HL-60 (cell line): ENCODE data around the gene SETMAR.

ENCODE experiments used
- DNase-seq, 2 experiments: peaks; one replicate each; pipeline ENCODE4 v3.0.0-alpha.2; 2010 to 2020; ENCODE audit warnings: low read depth in 1 of 2, low spot score in 1 of 2
- H3K27ac ChIP-seq: fragments of 250-450 bp; sonication (Bioruptor Pico); replicated peaks from 2 replicates; pipeline ENCODE4 v1.5.1; 2020; ENCODE audit warnings: mild to moderate bottlenecking, moderate library complexity
- H3K27me3 ChIP-seq: fragments of 250-450 bp; sonication (Bioruptor Pico); 2 replicates; pipeline ENCODE4 v1.5.1; 2021; ENCODE audit warnings: mild to moderate bottlenecking, moderate library complexity; ENCODE audit not compliant: insufficient read depth, poor library complexity, severe bottlenecking
- H3K4me3 ChIP-seq: replicated peaks from 2 replicates; pipeline ENCODE4 v1.5.1; 2011; ENCODE audit warnings: mild to moderate bottlenecking, control low read depth, low read length; ENCODE audit not compliant: insufficient read depth
- CTCF ChIP-seq: IDR thresholded peaks from one replicate; pipeline ENCODE4 v1.5.1; 2011; ENCODE audit warnings: low read length, control low read depth, inconsistent platforms; ENCODE audit not compliant: insufficient read depth
- GABPA ChIP-seq: IDR thresholded peaks from 2 replicates; pipeline ENCODE4 v1.6.1; 2012; ENCODE audit warnings: low read depth
- POLR2AphosphoS5 ChIP-seq: IDR thresholded peaks from 2 replicates; pipeline ENCODE4 v1.6.1; 2012; ENCODE audit warnings: low read depth
- REST ChIP-seq: IDR thresholded peaks from 2 replicates; pipeline ENCODE4 v1.6.1; 2012; ENCODE audit warnings: low read depth; ENCODE audit not compliant: insufficient replicate concordance
- SPI1 ChIP-seq: IDR thresholded peaks from 2 replicates; pipeline ENCODE4 v1.6.1; 2012; ENCODE audit warnings: low read depth, mild to moderate bottlenecking, borderline replicate concordance

The SETMAR gene

GRCh38 chr3:4356220-4356540, 53.0 kb downstream of the SETMAR start:
- no peak for DNase-seq
- no peak overlapping the region for H3K27ac ChIP-seq
- TF ChIP-seq POLR2AphosphoS5 = no peak
- TF ChIP-seq CTCF = no peak
- no peak for TF ChIP-seq SPI1
- TF ChIP-seq REST = no peak
- TF ChIP-seq GABPA = no peak

GRCh38 chr3:4356546-4357410, 53.6 kb downstream of the SETMAR start:
- no peaks in the 10 kb centered on the region for H3K27me3 ChIP-seq
- TF ChIP-seq SPI1 (no peak), POLR2AphosphoS5 (no peak), GABPA (no peak), CTCF (no peak), REST (no peak)
- no peak overlapping the region for H3K4me3 ChIP-seq
- no peak for DNase-seq
- no peak overlapping the region for H3K27ac ChIP-seq

More at GRCh38 chr3:4356220-4356540, 53.0 kb downstream of the SETMAR start:
- H3K4me3 ChIP-seq = no peak overlapping the region
- no peaks in the 10 kb centered on the region for H3K27me3 ChIP-seq

- H3K4me3 ChIP-seq = no peak overlapping the region
Measured at GRCh38 chr3:4358273-4358672, 55.1 kb downstream of the SETMAR start.

More at GRCh38 chr3:4358273-4358672, 55.1 kb downstream of the SETMAR start:
- H3K27me3 ChIP-seq = no peaks in the 10 kb centered on the region
- H3K27ac ChIP-seq = no peak overlapping the region
- no peak for DNase-seq
- TF ChIP-seq POLR2AphosphoS5 = no peak
- no peak for TF ChIP-seq CTCF
- TF ChIP-seq REST = no peak
- no peak for TF ChIP-seq GABPA
- no peak for TF ChIP-seq SPI1
